CD8-positive, alpha-beta memory T cell (primary cell): ENCODE results near the gene AKAP9. TPM values are rescaled to one million over a fixed set of nuclear protein-coding genes. Genes with fewer than 3 reads are reported as not detected.

ENCODE experiments used
- CTCF ChIA-PET: fragments of 350-600 bp; sonication (Branson Sonifier 250); formaldehyde crosslinking; loops from one replicate; lab custom pipeline; 2021; ENCODE audit warnings: antibody characterized with exemption; lab: Charles Lee
- POLR2A ChIA-PET: fragments of 350-600 bp; sonication (Branson Sonifier 250); formaldehyde crosslinking; loops from one replicate; lab custom pipeline; 2021; ENCODE audit warnings: antibody characterized with exemption; lab: Charles Lee
- DNase-seq, 5 donors: peaks; one replicate each; pipeline versions ENCODE4 v3.0.0 to v3.0.0-alpha.2; 2020 to 2022; ENCODE audit warnings: mixed read lengths in 1 of 5
- H3K27ac ChIP-seq: one replicate; pipeline ENCODE4 v1.7.0; 2013; ENCODE audit warnings: low read depth, mild to moderate bottlenecking, low read length, moderate library complexity
- H3K27me3 ChIP-seq: 2 replicates; pipeline ENCODE4 v1.7.0; 2013; ENCODE audit warnings: low read length, mild to moderate bottlenecking; ENCODE audit not compliant: insufficient read depth, poor library complexity, severe bottlenecking
- H3K36me3 ChIP-seq: 2 replicates; pipeline ENCODE4 v1.7.0; 2013; ENCODE audit warnings: mild to moderate bottlenecking, low read length, moderate library complexity; ENCODE audit not compliant: insufficient read depth
- H3K4me1 ChIP-seq: 2 replicates; pipeline ENCODE4 v1.7.0; 2013; ENCODE audit warnings: mild to moderate bottlenecking, low read length, moderate library complexity; ENCODE audit not compliant: insufficient read depth
- H3K4me3 ChIP-seq: 2 replicates; pipeline ENCODE4 v1.7.0; 2013; ENCODE audit warnings: mild to moderate bottlenecking, low read length
- H3K9me3 ChIP-seq: 2 replicates; pipeline ENCODE4 v1.7.0; 2013; ENCODE audit warnings: mild to moderate bottlenecking, low read length
- H3K27ac Mint-ChIP-seq, 8 donors: one replicate each; pipeline ENCODE4 v1.8.0; 2020 to 2021; ENCODE audit warnings: mixed read lengths in 8 of 8, mild to moderate bottlenecking in 6 of 8, inconsistent platforms in 3 of 8, moderate library complexity in 3 of 8
- H3K27me3 Mint-ChIP-seq, 2 donors: one replicate each; pipeline ENCODE4 v1.8.0; 2020 to 2021; ENCODE audit warnings: mixed read lengths in 2 of 2, mild to moderate bottlenecking in 1 of 2, moderate library complexity in 1 of 2
- H3K36me3 Mint-ChIP-seq, 3 donors: one replicate each; pipeline ENCODE4 v1.8.0; 2020 to 2021; ENCODE audit warnings: mixed read lengths in 3 of 3, inconsistent platforms in 1 of 3, mild to moderate bottlenecking in 1 of 3
- H3K4me1 Mint-ChIP-seq, 3 donors: one replicate each; pipeline ENCODE4 v1.8.0; 2020 to 2021; ENCODE audit warnings: mixed read lengths in 3 of 3, inconsistent platforms in 1 of 3, mild to moderate bottlenecking in 1 of 3
- H3K4me3 Mint-ChIP-seq, 7 donors: one replicate each; pipeline ENCODE4 v1.8.0; 2020 to 2021; ENCODE audit warnings: mixed read lengths in 7 of 7, mild to moderate bottlenecking in 6 of 7, moderate library complexity in 4 of 7, inconsistent platforms in 2 of 7
- H3K9me3 Mint-ChIP-seq, 5 donors: one replicate each; pipeline ENCODE4 v1.8.0; 2020 to 2022; ENCODE audit warnings: mixed read lengths in 5 of 5, mild to moderate bottlenecking in 3 of 5, moderate library complexity in 2 of 5, inconsistent platforms in 1 of 5
- polyA plus RNA-seq: library from polyadenylated mRNA; unstranded; fragments of 300-500 nt; fragmentation: Illumina TruSeq; gene quantifications from one replicate; pipeline ENCODE4 v1.2.3, GENCODE V29; 2021
- total RNA-seq, 2 experiments: library from RNA; stranded (reverse); gene quantifications; one replicate each; pipeline ENCODE4 v1.2.3, GENCODE V29; 2021

AKAP9 gene
- total and polyA plus RNA-seq, 3 experiments from 2014 or later: 34.9 to 49.2 (median 40.3) TPM

- H3K27ac ChIP-seq: no peak overlapping the region
- H3K27me3 Mint-ChIP-seq: no peaks in the 10 kb centered on the region
- no peak overlapping the region for H3K4me3 ChIP-seq
- H3K27ac Mint-ChIP-seq: peak overlapping the region in 1 of 8 donors; percentile 46
- H3K36me3 ChIP-seq: peaks cover 26% of the 10 kb centered on the region
- CTCF ChIA-PET: no interaction called here
- no peaks in the 10 kb centered on the region for H3K4me1 ChIP-seq
- no peaks in the 10 kb centered on the region for H3K27me3 ChIP-seq
- no peaks in the 10 kb centered on the region for H3K9me3 ChIP-seq
- H3K4me1 Mint-ChIP-seq: peaks cover 5 to 7% (median 5%) of the 10 kb centered on the region in 3 donors
- no peaks in the 10 kb centered on the region for H3K9me3 Mint-ChIP-seq
- no peak overlapping the region for H3K4me3 Mint-ChIP-seq
- H3K36me3 Mint-ChIP-seq: peaks cover 22 to 63% (median 26%) of the 10 kb centered on the region in 3 donors
- no peak for DNase-seq
- POLR2A ChIA-PET: no interaction called here
Measured at GRCh38 chr7:91993976-91994375, 53.3 kb downstream of the AKAP9 start.

DNA sequence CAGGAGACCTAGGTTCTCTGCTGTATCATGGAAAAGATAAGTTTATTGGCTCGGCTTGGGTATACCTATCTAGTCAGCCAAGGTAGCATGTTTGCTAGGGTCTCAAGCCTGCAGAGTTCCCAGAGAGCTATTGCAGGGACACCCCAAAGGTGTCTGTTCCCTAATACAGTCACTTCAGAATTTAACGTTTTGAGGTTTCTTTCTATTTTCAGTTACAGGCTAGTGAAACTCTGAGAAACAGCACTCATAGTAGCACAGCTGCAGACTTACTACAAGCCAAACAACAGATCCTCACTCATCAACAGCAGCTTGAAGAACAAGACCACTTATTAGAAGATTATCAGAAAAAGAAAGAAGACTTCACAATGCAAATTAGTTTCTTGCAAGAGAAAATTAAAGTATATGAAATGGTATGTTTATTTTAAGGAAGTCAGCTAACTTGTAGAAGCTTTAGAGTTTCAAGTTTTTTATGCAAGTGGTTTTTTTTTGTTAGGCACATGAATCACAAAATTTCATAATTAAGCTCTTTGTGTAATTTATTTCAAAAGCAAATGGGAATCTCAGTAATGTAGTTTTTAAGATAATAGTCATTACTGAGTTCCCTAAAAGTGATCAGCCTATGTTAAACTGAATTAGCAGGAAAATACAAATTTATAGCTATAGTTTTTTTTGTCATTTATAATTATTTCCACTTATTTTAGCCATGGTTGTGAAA is 54.9 kb downstream of the AKAP9 start:
- Mint-ChIP-seq H3K27me3 (no peaks in the 10 kb centered on the region), H3K9me3 (no peaks in the 10 kb centered on the region), H3K27ac (no peak overlapping the region), H3K36me3 (peaks cover 23 to 74% (median 33%) of the 10 kb centered on the region in 3 donors), H3K4me1 (peaks cover 0 to 5% (median 3%) of the 10 kb centered on the region in 3 donors), H3K4me3 (no peak overlapping the region)
- no peak overlapping the region for H3K27ac ChIP-seq
- no peaks in the 10 kb centered on the region for H3K4me1 ChIP-seq
- DNase-seq: no peak
- ChIA-PET CTCF (interaction anchor here (1.1 kb wide), 1 partner anchor 14 kb away, joined by 3 read pairs; no protein-coding TSS in a partner anchor), POLR2A (no interaction called here)
- H3K36me3 ChIP-seq: peaks cover 26% of the 10 kb centered on the region
- no peaks in the 10 kb centered on the region for H3K9me3 ChIP-seq
- H3K27me3 ChIP-seq: no peaks in the 10 kb centered on the region
- no peak overlapping the region for H3K4me3 ChIP-seq

- Histone ChIP-seq H3K36me3 (peaks cover 15% of the 10 kb centered on the region), H3K27me3 (no peaks in the 10 kb centered on the region), H3K4me1 (no peaks in the 10 kb centered on the region), H3K4me3 (no peak overlapping the region), H3K9me3 (no peaks in the 10 kb centered on the region), H3K27ac (no peak overlapping the region)
- Mint-ChIP-seq H3K4me1 (no peaks in the 10 kb centered on the region), H3K4me3 (no peak overlapping the region), H3K9me3 (no peaks in the 10 kb centered on the region), H3K27me3 (no peaks in the 10 kb centered on the region), H3K27ac (peak overlapping the region in 1 of 8 donors; percentile 26), H3K36me3 (peaks cover 45 to 83% (median 51%) of the 10 kb centered on the region in 3 donors)
- POLR2A ChIA-PET: no interaction called here
- DNase-seq: no peak
- CTCF ChIA-PET: interaction anchor here (1.8 kb wide), 1 partner anchor 10 kb away, joined by 4 read pairs; no protein-coding TSS in a partner anchor
Measured at GRCh38 chr7:91999631-92000565, 59.2 kb downstream of the AKAP9 start.

DNA sequence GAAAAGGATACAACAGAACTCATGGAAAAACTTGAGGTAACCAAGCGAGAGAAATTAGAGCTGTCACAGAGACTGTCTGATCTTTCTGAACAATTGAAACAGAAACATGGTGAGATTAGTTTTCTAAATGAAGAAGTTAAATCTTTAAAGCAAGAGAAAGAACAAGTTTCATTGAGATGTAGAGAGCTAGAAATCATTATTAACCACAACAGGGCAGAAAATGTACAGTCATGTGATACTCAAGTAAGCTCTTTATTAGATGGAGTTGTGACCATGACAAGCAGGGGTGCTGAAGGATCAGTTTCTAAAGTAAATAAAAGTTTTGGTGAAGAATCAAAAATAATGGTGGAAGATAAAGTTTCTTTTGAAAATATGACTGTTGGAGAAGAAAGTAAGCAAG is 62.1 kb downstream of the AKAP9 start:
- no peaks in the 10 kb centered on the region for H3K27me3 Mint-ChIP-seq
- Histone ChIP-seq H3K4me1 (no peaks in the 10 kb centered on the region), H3K9me3 (no peaks in the 10 kb centered on the region), H3K27me3 (no peaks in the 10 kb centered on the region), H3K27ac (no peak overlapping the region), H3K36me3 (peaks cover 3% of the 10 kb centered on the region), H3K4me3 (no peak overlapping the region)
- no peak overlapping the region for H3K27ac Mint-ChIP-seq
- DNase-seq: no peak
- ChIA-PET CTCF (no interaction called here), POLR2A (no interaction called here)
- H3K36me3 Mint-ChIP-seq: peaks cover 39 to 77% (median 42%) of the 10 kb centered on the region in 3 donors
- H3K4me3 Mint-ChIP-seq: no peak overlapping the region
- H3K9me3 Mint-ChIP-seq: no peaks in the 10 kb centered on the region
- peaks cover 0 to 5% (median 2%) of the 10 kb centered on the region in 3 donors for H3K4me1 Mint-ChIP-seq

DNA sequence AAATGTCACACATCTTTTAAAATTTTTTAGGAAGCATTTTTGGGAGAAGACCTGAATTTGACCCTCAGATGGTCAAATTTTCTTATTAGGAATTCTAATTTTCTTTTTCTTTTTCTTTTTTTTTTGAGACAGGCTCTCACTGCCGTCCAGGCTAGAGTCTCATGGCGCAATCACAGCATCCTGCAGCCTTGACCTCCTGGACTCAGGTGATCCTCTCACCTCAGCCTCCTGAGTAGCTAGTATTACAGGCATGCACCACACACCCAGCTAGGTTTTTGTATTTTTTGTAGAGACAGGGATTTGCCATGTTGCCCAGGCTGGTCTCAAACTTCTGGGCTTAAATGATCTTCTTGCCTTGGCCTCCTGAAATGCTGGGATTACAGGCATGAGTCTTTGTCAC is 65.4 kb downstream of the AKAP9 start:
- Mint-ChIP-seq H3K4me3 (no peak overlapping the region), H3K4me1 (peaks cover 0 to 5% (median 2%) of the 10 kb centered on the region in 3 donors), H3K36me3 (peaks cover 27 to 67% (median 41%) of the 10 kb centered on the region in 3 donors), H3K27ac (no peak overlapping the region), H3K9me3 (no peaks in the 10 kb centered on the region), H3K27me3 (no peaks in the 10 kb centered on the region)
- H3K4me3 ChIP-seq: no peak overlapping the region
- DNase-seq: no peak
- H3K4me1 ChIP-seq: no peaks in the 10 kb centered on the region
- H3K9me3 ChIP-seq: no peaks in the 10 kb centered on the region
- CTCF ChIA-PET: no interaction called here
- H3K27me3 ChIP-seq: no peaks in the 10 kb centered on the region
- POLR2A ChIA-PET: no interaction called here
- H3K27ac ChIP-seq: no peak overlapping the region
- peaks cover 2% of the 10 kb centered on the region for H3K36me3 ChIP-seq

- peaks cover 4 to 5% (median 4%) of the 10 kb centered on the region in 3 donors for H3K4me1 Mint-ChIP-seq
- Histone ChIP-seq H3K27ac (no peak overlapping the region), H3K4me1 (no peaks in the 10 kb centered on the region), H3K27me3 (no peaks in the 10 kb centered on the region), H3K9me3 (no peaks in the 10 kb centered on the region), H3K4me3 (no peak overlapping the region), H3K36me3 (no peaks in the 10 kb centered on the region)
- no peaks in the 10 kb centered on the region for H3K27me3 Mint-ChIP-seq
- peak overlapping the region in 1 of 8 donors; percentile 41 for H3K27ac Mint-ChIP-seq
- CTCF ChIA-PET: interaction anchor here (1.0 to 1.3 kb wide), 2 partner anchors 9 to 39 kb away, joined by 3 to 4 read pairs; no protein-coding TSS in a partner anchor
- POLR2A ChIA-PET: no interaction called here
- no peak for DNase-seq
- H3K36me3 Mint-ChIP-seq: peaks cover 23 to 66% (median 29%) of the 10 kb centered on the region in 3 donors
- no peaks in the 10 kb centered on the region for H3K9me3 Mint-ChIP-seq
- no peak overlapping the region for H3K4me3 Mint-ChIP-seq
Measured at GRCh38 chr7:92010215-92010614, 69.6 kb downstream of the AKAP9 start.

GRCh38 chr7:92013611-92014010 is 72.9 kb downstream of the AKAP9 start:
- Mint-ChIP-seq H3K9me3 (no peaks in the 10 kb centered on the region), H3K36me3 (peaks cover 19 to 73% (median 31%) of the 10 kb centered on the region in 3 donors), H3K4me3 (no peak overlapping the region), H3K27me3 (no peaks in the 10 kb centered on the region), H3K27ac (no peak overlapping the region), H3K4me1 (peaks cover 0 to 4% (median 1%) of the 10 kb centered on the region in 3 donors)
- Histone ChIP-seq H3K9me3 (no peaks in the 10 kb centered on the region), H3K36me3 (no peaks in the 10 kb centered on the region), H3K27ac (no peak overlapping the region), H3K4me3 (no peak overlapping the region), H3K27me3 (no peaks in the 10 kb centered on the region), H3K4me1 (no peaks in the 10 kb centered on the region)
- no peak for DNase-seq
- ChIA-PET CTCF (no interaction called here), POLR2A (no interaction called here)
